GM19455 (cell line): ENCODE data around the gene RAB3D.
A peak's percentile ranks its signal among the peaks of the same experiment; 100 is the strongest.
"Not testable (repeated sequence)": the region's sequence is repeated elsewhere in the genome, so short reads cannot be mapped to it uniquely, and the experiment has no call there.

Experiments used
- ATAC-seq: cut with Tn5 transposase; IDR thresholded peaks from one replicate; pipeline ENCODE4 v1.9.1; 2021; ENCODE audit not compliant: unreplicated experiment

The RAB3D gene

DNA sequence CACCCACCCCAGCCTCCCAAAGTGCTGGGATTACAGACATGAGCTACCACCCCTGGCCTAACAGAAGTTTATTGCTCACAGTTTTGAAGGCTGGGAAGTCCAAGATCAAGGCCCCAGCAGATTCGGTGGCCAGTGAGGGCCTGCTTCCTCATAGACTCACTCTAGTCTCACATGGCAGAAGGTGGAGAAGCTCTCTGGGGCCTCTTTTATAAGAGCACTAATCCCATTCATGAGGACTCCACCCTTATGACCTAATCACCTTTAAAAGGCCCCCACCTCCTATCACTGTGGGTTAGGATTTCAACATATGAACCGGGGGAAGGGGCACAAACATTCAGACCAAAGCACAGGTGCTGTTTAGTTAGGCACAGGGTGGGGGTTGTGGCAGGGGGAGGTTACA, 28.1 kb upstream of the RAB3D start:
- ATAC-seq = no peak

DNA sequence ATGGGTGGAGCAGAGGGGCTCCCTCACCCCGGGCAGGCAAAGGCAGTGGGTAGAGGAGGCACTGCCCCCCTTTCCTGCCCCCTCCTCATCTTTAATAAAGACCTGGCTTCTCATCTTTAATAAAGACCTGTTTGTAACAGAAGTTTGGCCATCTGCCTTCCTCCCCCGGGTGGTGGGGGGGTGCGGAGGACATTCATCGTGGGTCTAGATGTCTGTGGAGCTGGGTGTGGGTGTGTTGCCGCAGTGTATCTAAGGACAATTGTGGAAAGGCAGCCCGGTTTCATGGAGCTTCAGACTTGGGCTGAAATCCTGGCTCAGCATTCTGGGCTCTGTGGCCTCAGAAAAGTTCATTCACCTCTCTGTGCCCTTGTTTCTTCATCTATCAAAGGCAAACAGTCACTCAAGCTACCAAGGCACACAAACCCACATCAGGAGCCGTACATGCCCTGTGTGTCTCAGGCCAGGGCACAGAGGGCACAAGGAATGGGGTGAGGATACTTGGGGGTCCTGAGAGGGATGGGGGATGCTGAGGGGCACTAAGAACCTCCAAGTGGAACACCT, 26.2 kb upstream of the RAB3D start:
- no peak for ATAC-seq

DNA sequence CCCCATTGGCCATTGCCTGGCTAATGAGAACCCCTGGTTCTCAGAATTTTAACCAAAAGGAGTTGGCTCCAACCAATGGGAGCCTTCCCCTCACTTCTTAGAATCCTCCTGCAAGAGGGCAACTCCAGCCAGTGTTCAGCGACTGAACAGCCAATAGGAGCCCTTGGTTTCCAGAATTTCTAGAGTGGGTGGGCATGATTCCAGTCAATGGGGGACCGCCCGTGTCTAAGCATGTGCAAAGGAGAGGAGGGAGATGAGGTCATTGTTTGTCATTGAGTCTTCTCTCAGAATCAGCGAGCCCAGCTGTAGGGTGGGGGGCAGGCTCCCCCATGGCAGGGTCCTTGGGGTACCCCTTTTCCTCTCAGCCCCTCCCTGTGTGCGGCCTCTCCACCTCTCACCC, 25.5 kb upstream of the RAB3D start:
- ATAC-seq = no peak

DNA sequence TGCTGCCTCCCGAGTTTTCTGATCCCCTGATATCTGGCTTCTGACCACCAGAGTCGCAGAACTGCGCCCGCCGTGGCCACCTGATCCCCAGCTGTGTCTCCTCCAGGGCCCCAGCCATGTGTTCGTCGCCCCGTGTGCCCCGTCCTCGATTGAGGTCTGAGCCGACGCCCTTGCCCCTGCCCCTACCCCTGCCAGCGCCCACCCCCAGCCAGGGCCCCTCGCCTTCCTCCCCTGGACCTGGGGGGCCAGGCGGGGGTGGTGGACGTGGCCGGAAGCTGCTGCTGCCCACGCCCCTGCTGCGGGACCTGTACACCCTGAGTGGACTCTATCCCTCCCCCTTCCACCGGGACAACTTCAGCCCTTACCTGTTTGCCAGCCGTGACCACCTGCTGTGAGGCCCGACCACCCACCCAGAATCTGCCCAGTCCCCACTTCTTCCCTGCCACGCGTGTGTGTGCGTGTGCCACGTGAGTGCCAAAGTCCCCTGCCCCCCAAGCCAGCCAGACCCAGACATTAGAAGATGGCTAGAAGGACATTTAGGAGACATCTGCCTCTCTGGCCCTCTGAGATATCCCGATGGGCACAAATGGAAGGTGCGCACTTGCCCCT, 24.9 kb upstream of the RAB3D start:
- no peak for ATAC-seq

DNA sequence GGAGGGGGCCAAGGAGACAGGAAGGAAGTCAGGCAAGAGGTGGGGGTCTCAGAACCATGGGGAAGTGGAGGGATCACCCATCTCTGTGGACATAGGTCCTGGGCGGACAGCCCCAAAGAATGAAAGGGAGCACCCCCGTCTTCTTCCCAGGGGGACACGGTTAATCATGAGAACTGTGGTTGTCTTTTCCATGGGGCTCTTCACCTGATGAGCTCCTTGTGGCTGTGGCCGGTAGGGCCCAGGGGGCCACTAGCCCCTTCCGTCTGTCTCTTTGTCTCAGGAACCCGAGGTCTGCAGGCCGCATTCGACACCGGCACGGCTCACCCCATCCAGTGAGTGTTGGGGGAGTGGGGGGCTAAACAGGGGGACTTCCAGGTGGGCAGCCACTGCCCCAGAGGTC, 24.4 kb upstream of the RAB3D start:
- ATAC-seq = no peak

DNA sequence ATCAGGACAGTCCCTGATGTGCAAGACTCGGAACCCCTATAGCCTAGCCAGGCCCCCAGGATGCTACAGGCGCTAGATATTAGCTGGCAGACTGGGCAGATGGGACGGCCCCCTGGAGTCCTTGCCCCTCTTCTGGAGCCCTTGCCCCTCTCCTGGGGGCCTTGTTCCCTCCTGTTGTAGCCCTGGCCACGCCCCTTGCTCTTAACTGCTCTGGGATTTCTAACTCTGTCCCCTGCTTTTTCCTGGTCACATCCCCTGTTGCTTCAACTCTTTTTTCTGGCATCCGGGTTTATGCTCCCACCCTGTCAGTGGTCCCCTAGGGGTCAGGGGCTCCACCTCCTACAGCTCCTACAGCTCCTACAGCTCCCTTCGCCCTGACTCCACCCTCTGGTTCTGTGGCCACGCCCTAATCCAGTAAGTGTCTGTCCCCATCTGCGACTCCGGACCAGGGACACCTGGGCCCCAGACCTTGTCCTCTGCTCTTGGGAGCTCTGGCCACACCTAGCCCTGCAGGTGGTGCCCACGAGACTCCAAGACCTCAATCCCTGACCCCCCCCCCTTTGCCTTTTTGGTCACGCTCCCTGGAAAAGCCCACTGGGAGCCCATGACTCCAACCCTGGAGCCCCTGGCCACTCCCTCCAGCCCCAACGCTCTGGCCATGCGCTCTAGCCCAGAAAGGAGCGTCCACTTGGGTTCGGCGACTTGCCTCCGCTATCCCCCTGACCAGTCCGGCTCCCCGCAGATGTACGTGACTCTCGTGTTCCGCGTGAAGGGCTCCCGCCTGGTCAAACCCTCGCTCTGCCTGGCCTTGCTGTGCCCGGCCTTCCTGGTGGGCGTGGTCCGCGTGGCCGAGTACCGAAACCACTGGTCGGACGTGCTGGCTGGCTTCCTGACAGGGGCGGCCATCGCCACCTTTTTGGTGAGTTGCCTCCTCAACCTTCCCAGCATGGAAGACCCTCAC, 22.6 kb upstream of the RAB3D start:
- no peak for ATAC-seq

DNA sequence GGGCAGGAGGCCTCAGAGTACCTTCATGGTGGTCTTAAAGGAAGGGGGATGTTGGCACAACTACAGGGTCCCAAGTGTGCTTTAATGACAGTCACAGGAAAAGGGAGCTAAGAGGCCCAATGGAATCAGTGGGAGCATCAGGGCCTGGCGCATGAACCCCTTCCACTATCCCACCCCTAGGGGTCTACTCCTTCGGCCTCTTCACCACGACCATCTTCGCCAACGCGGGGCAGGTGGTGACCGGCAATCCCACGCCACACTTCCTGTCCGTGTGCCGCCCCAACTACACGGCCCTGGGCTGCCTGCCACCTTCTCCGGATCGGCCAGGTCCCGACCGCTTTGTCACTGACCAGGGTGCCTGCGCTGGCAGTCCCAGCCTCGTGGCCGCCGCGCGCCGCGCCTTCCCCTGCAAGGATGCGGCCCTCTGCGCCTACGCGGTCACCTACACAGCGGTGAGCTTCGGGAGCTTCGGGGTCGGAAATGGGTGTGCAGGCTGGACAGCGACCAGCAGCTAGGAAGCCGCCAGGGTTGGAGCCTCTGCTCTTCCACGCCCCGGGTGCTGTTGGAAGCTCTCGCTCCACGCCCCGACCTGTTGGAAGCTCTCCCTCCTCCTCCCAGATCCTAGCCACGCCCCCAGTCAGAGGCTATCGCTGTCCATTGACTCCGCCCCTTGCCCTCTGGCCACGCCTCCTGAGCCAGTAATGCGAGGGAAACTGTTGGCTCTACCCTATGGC, 21.7 kb upstream of the RAB3D start:
- ATAC-seq = no peak

DNA sequence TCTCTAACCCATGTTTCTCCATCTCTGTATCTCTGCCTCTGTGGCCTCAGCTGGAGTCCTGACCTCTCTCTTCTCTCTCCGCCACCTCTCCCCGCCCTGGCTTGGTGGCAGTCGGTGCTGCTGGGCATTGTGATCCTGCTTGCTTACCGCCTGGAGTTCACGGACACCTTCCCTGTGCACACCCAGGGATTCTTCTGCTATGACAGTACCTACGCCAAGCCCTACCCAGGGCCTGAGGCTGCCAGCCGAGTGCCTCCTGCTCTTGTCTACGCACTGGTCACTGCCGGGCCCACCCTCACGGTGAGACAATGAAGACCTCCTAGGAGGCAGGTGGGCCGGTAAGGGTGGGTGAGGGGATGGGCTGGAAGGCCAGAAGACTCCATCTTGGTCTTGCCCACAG, 20.0 kb upstream of the RAB3D start:
- ATAC-seq = no peak

DNA sequence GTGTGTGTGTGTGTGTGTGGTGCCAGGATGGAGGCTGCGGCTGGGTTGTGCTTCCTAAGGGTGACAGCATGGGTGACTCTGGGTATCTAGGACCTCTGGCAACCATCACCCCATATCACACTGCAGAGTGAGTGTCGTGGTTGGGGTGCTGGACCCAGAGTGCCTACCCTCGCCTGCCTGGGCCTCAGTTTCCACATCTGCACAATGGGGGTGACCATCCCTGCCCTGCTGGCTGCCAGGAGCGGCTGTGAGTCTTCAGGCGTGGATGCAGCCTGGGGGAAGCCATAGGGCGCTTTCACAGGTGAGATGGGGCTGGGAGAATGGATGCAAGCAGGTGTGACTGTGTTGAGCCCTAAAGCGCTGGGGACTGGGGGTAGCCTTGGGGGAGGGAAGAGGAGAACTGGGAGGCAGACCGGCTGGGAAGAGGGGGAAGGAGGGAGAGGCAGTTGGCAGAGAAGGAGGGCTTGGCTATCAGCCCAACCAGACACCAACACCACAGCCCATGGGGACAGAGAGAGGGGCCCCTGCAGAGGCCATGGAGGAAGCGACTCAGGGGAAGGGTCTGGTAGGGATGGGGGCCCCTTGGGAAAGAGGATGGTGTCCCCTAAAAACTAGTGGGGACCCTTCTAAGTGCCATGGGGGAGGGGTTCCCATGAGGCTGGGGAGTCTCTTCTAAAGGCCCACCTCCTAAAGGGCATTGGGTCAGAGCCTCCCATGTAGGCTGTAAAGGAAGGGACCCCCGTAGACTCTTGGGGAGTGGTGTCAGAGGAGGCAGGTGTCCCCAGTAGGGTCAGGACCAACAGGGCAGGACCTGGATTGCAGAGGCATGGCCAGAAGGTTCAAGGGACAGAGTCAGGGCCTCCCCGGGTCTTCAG, 17.5 kb upstream of the RAB3D start:
- no peak for ATAC-seq

DNA sequence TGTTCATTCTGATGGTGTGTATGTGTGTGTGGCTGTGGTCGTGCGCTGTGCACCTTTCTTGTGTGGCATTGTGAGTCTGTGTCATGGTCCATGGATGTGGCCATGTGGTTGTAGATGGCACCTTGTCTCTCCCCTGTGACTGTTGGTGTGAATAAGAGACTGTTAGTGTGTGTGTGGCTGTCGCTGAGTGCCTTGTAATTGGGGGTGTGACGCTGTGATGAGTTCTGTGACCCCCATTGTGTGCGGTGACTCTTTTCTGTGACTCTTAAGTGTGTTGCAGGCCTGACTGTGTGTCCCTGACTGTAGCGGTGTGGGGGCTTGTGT, 16.6 kb upstream of the RAB3D start:
- no peak for ATAC-seq

DNA sequence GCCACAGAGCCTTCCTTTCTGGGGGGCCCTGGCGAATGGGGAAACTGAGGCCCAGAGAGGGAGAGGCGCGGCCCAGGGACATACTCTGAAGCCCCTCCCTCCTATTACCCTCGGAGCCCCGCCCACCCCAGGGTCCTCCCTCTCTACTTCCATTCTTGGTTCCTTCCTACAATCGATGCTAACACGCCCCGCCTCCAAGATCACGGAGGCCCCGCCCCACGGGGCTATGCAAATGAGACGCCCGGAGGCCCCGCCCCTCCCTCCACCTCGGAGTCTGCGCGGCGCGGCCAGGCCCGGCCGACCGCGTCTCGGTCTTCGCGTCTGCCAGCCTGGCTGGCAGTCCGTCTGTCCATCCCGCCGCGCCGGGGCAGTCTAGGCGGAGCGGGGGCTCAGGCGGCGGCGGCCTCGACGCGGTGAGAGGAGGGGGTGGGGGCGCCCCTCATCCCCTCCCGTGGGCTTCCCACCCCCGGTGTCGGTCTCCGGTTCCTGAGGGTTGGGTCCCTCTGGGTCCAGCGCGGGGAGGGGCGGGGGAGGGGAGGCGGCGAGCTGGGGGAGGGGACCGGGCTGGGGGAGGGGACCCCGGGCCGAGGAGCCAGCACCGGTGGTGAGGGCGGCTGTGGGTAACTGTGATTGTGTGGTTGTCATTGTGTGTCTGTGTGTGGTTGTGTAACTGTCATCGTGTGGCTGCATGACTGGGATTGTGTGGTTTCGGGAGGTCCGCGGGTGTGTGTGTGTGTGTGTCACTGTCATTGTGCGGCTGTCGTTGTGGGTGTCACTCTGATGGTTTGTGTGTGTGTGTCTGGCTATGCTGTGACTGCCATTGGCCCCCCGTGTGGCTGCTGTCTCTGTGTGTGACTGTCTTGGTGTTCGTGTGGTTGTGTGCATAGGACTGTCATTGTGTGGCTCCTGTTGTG, 16.0 kb upstream of the RAB3D start, which contains the start of gene PLPPR2:
PLPPR2 (plus strand) TSS at position 273 of the 914 bp plus-strand sequence. CDS start 2,242 bp downstream, outside the sequence.
- ATAC-seq = no peak

DNA sequence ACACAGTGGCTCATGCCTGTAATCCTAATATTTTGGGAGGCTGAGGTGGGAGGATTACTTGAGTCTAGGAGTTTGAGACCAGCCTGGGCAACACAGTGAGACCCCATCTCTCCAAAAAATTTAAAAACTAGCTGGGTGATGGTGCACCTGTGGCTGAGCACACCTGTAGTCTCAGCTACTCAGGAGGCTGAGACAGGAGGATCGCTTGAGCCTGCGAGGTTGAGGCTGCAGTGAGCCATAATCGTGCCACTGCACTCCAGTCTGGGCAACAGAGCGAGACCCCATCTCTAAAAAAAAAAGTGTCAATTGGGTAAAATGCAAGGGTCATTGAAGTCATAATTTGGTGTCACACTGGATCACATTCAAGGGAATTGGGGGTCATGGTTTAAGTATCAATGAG, 14.6 kb upstream of the RAB3D start:
- ATAC-seq = not testable (repeated sequence)

DNA sequence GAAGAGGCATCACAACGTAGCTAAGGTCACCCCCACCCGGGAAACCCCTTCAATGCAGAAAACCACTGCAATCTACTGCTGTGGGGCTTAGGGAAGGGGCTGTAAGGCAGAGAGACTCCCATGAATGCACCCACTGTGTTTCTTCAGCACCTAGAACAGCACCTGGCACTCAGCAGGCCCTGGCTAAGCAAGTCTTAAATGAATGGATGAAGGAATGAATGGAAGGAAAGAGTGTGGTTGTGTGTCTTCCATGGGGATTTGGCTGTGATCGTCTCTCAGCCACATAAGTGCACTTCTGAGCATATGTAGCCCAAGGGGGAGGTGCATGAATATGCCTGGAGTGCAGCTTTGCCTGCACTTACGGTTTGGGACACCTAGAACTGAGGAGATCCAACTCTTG, 9.7 kb upstream of the RAB3D start:
- no peak for ATAC-seq

DNA sequence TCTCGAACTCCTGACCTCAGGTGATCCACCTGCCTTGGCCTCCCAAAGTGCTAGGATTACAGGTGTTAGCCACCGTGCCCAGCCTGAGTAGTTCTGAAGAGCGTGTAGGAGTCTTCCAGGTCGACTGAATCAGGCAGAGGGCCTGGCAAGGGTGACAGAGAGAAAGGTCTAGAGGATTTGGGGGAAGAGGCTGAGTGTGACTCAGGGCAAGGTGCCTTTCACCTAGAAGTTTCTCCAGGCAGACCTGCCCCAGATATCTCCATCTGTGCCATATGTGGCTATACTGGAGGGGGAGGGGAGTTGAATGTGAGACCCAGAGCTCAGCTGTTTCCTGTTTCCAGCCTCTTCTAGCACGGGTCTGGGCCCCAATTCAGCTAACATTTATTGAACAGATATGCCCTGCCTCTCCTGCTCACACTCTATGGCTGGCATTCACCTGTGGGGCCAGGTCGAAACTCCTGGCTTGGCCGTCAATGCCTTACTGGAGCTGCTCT, 8.1 kb upstream of the RAB3D start:
- ATAC-seq = no peak

DNA sequence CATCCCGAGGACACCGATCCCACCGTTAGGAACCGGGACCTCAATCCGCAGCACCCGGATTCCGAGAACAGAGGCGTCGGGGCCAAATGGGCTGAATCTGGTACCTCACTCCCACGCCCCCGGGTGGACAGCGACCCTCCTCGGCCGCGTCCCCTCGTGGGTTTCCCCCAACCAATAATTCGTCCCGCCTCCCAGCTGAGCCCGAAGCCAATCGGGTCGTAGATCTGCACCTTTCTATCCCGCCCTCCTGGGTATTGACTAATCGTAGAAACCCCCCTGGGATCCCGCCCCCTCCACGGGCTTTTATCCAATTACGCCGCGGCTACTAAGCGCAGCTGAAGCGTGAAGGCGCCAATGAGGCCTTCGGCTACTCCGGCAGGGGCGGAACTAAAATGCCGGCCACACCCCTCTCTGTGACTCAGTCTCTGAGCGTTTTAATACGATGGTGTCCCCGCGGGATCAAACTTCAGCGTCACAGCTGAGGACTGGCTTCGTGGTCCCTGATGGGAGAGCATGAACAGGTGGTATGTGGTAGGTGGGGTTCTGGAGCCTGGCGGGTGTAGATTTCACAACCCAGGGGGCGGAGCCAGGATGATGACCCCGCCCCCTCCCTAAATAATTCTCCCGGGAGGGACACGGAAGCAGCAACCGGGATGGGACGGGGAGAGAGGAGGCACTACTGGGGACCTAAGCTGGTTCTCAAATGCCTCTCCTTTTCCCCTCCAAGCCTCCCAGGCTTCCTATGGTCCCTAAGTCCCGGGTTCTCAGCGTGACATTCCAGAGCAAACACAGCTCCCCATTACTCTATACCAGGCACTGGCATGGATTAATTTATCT, 6.9 kb upstream of the RAB3D start, which contains the start of the genes CCDC159 and TMEM205:
CCDC159 (plus strand) TSS at position 416 of the 837 bp plus-strand sequence; CDS start at position 504, 88 bp downstream.
TMEM205 (minus strand) TSS at position 165 of the 837 bp plus-strand sequence. CDS start 649 bp downstream, outside the sequence.
- ATAC-seq = peak; percentile 80

DNA sequence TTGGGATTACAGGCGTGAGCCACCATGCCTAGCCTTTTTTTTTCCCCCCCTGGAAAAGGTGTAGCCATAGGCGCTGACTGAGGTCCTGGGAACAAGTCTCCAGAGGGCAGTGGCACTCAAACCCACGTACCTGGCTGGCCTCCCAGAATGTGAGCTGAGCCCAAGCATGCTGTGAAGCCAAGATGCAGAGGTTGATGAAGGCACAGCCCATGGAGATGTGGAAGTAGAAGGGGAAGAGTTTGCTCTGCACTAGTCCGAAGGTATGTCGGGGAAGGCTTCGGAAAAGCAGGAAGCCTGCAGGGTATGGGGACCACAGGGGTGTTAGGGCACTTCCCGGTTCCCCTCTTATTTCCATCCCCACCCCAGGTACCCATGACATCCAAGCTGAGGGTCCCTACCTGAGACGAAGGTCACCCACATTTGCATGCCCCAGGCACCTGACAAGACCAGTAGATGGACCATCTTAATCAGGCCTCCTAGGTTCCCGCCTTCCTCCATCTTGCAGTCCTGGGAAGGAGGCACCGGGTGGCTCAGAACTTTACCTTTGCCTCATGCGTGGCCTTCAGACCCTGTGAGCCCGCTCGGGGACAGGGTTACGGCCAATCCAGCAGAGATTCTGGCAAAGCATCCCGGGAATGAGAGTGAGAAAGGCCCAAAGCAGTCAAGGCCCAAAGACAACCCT, 5.8 kb upstream of the RAB3D start:
- no peak for ATAC-seq

DNA sequence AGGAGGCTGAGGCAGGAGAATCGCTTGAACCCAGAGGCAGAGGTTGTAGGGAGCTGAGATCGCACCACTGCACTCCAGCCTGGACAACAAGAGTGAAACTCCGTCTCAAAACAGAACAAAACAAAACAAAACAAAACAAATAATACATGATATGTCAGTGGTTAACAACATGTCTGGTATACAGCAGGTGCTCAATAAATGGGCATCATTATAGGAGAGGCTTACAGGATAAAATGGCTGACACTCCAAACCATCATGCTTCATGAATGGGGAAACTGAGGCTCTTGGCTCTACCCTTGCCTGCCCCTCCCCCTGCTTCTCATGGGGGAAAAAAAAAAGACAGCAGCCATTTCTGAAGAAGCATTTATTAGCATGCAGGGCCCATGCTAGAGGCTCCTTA, 3.0 kb upstream of the RAB3D start:
- no peak for ATAC-seq

DNA sequence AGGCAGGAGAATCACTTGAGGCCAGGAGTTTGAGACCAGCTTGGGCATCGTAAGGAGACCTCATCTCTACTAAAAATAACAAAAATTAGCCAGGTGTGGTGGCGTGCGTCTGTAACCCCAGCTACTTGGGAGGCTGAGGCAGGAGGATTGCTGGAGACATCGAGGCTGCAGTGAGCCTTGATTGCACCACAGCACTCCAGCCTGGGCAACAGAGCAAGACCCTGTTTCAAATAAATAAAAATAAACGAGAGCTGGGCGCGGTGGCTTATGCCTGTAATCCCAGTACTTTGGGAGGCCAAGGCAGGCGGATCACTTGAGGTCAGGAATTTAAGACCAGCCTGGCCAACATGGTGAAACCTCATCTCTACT, 626 bp upstream of the RAB3D start:
- not testable (repeated sequence) for ATAC-seq
